Anterior cingulate cortex (tissue), 58 donors: ENCODE results near the gene SDR39U1.
"Not testable (repeated sequence)": the region's sequence is repeated elsewhere in the genome, so short reads cannot be mapped to it uniquely, and the experiment has no call there.

Experiments
- DNase-seq, 58 donors: peaks; one replicate each; lab custom pipeline; 2025; lab: John Stamatoyannopoulos, UW

The SDR39U1 gene

DNA sequence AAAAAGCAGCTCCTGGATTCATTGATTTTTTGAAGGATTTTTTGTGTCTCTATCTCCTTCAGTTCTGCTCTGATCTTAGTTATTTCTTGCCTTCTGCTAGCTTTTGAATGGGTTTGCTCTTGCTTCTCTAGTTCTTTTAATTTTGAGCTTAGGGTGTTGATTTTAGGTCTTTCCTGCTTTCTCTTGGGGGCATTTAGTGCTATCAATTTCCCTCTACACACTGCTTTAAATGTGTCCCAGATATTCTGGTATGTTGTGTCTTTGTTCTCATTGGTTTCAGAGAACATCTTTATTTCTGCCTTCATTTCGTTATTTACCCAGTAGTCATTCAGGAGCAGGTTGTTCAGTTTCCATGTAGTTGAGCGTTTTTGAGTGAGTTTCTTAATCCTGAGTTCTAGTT, 8.3 kb upstream of the SDR39U1 start:
- DNase-seq, result not testable (repeated sequence)

DNA sequence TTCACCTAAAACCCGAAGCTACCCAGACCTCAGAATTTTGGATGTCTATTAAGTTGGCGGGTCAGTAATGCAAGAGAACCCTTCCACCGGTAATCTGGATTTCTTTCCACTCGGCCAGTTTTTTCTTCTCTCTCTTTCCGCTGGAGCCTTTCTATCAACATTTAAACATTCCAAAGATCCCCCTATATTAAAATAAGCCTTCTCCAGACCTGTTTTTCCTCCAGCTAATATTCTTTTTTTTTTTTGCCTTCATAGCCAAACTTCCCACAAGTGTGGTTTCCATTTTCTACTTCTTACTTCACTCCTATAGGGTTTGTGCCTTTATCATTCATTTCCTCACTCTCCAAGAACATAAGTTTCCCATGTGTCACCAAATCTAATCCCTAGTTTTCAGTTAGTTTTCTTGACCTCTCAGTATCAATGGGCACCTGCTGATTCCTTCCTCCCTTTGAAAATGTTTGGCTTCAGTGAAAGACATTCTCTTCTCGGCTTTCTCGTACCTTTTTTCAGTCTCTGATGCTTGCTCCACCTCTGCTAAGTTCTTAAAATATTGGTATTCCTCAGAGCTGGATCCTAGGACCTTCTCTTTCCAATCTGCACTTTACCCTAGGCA, 583 bp upstream of the SDR39U1 start:
- DNase-seq, result no peak

DNA sequence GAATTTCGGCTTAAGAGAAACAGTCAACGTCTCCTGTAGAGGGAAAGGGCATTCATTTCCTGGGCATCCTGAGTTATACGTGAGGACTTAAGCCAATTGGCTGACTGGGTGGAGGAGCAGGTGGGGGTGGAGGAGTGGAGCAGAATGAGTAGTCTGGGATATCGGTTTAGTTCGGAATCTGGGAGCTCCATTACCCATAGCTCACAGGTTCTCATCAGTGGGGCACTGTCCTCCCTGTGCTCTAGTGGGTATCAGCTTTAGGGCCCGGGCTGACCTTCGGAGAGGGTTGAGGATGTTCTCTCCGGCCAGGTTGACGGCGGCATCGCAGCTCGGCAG, 704 bp downstream of the SDR39U1 start:
- DNase-seq, result no peak

- DNase-seq, result no peak
Measured at GRCh38 chr14:24441485-24441884, 1.1 kb downstream of the SDR39U1 start.

- no peak for DNase-seq
Measured at GRCh38 chr14:24440606-24441399, 1.8 kb downstream of the SDR39U1 start.

- no peak for DNase-seq
Measured at GRCh38 chr14:24439830-24440605, 2.6 kb downstream of the SDR39U1 start.

DNA sequence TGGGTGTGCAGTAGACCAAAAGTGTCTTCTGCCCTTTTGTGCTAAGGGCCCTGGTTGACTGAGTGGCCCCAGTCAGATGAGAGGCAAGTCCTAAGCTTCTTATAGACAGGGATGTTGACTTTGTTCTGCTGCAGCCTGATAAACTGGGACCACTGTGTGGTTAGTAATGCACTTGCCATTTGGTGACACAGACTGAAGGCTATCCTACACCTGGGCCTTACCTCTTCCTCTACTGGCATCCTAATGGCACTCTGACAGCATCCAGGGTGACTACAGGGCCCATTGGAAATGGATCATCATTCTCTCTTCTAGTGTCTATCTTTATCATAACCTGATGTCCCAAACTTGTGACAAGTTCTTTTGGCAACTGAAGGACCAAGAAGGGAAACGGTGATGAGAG, 3.3 kb downstream of the SDR39U1 start:
- no peak for DNase-seq

DNA sequence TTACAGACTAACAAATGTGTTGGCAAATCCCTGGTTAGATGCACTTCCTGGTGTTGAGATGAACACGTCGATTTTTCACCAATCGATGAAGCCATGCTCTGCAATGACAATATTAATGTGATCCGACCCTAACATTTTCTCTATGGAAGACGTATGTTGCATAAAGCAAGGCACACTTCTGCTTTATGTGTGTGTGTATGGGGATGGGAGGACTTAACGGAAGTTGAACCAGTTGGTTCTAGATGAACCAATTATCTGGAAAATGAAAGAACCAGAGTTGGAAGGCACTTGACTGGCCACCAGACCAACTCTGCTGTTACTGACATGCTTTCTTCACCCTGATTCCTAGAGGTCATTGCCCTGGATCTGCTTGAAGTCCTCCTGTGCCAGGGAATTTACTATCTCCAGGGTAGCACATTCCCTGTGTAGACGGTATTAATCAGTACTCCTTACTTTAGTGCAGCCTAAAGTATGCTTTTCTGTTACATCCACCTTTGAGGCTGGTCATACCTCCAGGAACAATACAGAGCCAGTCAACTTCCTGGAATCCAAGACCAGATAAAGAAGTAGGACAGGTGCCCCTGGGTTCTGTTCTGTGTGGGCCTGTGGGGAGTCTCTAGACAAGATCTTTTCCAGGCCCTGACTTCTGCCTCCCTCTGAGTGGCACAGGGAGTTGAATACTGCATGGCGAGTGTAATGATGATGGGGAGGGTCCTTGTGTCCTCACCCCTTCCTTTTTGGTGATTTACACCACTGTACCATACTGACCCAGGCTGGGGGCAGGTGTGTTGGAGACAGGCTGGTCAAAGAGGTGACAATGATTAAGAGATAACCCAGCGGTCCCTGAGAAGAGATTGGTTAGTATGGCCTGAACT, 4.1 kb downstream of the SDR39U1 start:
- DNase-seq, result no peak

DNA sequence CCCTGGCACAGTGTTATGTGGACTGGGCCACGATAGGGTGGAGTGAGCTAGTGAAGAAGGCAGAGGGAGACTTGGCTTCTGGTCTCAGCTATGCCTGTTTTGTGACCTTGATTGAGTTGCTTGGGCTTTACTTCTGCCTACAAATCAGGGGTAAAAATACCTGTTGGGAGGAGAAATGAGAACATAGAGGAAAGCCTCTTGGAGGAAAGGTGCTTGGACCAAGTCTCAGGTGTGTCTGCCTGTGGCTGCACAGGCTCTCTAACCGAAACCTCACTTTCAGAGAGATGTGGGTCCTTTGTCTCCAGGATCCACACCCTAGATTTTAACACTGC, 4.9 kb downstream of the SDR39U1 start:
- DNase-seq, result no peak

- no peak for DNase-seq
Measured at GRCh38 chr14:24437020-24437735, 5.4 kb downstream of the SDR39U1 start.

- DNase-seq, result peak in 23 of 58 donors; percentile 9 to 67 (median 26)
Measured at GRCh38 chr14:24436355-24437019, 6.1 kb downstream of the SDR39U1 start.

- DNase-seq, result no peak
Measured at GRCh38 chr14:24435998-24436354, 6.6 kb downstream of the SDR39U1 start.

- DNase-seq, result no peak
Measured at GRCh38 chr14:24435192-24435810, 7.3 kb downstream of the SDR39U1 start.

DNA sequence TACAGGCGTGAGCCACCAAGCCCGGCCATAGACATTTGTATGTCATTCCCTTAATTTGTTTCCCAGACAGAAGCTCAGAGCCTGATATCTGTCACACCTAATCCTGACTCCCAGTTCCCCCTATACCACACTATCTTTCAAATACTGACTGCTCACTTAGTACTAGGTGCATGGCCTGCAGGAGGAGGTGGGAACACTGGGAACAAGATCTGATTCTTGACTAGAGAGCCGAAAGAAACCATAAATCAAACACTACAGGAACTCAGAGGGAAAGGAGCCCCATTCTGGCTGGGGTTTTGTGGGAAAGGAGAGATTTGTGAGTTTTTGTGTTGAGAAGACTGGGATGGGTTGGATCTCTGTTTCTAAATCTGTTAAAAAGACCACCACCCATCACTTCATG, 7.9 kb downstream of the SDR39U1 start:
- no peak for DNase-seq

DNA sequence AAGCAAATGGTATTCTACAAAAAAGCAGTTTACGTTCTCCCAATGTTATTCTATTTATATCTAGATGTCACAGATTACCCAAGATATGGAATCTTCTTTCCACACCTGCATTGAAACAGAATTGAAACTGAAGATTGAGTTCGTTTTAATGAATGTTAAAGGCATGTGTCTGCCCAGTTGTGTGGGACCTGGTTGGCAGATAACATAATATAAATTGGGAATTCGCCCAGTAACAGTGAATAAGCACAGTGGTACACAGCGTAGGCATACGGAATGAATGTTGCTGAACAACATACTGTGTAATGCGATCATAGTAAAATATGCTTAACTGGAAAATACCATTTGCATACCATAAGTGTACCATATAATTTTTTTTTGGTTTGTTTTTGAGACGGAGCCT, 8.5 kb downstream of the SDR39U1 start:
- DNase-seq, result no peak

GRCh38 chr14:24432259-24433131, 10.1 kb downstream of the SDR39U1 start:
- DNase-seq, result no peak

GRCh38 chr14:24431569-24432258, 10.9 kb downstream of the SDR39U1 start:
- peak in 52 of 58 donors; percentile 30 to 85 (median 60) for DNase-seq
